Measurements from ENCODE around the gene ELAVL1.

DNA sequence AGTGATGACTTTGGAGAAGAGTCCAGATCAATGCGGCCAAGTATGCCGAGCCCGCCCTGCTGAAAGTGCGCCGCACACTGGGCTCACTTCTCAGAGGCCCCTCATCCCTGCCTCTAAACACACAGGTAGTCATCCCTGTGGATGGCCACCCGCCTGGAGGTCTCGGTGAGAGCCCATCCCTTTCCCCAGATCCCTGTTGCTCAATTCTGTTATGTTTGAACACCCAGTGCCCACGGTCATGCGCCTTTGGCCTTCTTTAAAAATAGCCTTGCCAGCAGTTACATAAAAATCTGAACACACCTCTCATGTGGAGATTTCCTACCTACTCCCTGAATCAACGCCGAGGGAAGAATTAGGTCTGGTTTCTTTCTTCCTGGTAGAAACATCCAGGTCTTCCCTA lies 11.9 kb downstream of the ELAVL1 start:
- TF ChIP-seq, protein P1, sequence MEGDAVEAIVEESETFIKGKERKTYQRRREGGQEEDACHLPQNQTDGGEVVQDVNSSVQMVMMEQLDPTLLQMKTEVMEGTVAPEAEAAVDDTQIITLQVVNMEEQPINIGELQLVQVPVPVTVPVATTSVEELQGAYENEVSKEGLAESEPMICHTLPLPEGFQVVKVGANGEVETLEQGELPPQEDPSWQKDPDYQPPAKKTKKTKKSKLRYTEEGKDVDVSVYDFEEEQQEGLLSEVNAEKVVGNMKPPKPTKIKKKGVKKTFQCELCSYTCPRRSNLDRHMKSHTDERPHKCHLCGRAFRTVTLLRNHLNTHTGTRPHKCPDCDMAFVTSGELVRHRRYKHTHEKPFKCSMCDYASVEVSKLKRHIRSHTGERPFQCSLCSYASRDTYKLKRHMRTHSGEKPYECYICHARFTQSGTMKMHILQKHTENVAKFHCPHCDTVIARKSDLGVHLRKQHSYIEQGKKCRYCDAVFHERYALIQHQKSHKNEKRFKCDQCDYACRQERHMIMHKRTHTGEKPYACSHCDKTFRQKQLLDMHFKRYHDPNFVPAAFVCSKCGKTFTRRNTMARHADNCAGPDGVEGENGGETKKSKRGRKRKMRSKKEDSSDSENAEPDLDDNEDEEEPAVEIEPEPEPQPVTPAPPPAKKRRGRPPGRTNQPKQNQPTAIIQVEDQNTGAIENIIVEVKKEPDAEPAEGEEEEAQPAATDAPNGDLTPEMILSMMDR (IDR thresholded peaks at IDR 0.05; ENCODE audit: low read length) = no peak
- TF ChIP-seq EZH2 (optimal IDR thresholded peaks at IDR 0.05; ENCODE audit: low read depth, low read length) (no peak), EZH2phosphoT487 (IDR thresholded peaks at IDR 0.05; ENCODE audit: low read length) (no peak)

All from MM.1S (cell line).